GM10847 (cell line): ENCODE data around the gene DOCK8.
A peak's percentile ranks its signal among the peaks of the same experiment; 100 is the strongest.

Source experiments
- POLR2A ChIP-seq: IDR thresholded peaks from 2 replicates; pipeline ENCODE4 v1.6.1; 2011; ENCODE audit not compliant: insufficient read length; ENCODE audit errors: extremely low read depth

Gene DOCK8

DNA sequence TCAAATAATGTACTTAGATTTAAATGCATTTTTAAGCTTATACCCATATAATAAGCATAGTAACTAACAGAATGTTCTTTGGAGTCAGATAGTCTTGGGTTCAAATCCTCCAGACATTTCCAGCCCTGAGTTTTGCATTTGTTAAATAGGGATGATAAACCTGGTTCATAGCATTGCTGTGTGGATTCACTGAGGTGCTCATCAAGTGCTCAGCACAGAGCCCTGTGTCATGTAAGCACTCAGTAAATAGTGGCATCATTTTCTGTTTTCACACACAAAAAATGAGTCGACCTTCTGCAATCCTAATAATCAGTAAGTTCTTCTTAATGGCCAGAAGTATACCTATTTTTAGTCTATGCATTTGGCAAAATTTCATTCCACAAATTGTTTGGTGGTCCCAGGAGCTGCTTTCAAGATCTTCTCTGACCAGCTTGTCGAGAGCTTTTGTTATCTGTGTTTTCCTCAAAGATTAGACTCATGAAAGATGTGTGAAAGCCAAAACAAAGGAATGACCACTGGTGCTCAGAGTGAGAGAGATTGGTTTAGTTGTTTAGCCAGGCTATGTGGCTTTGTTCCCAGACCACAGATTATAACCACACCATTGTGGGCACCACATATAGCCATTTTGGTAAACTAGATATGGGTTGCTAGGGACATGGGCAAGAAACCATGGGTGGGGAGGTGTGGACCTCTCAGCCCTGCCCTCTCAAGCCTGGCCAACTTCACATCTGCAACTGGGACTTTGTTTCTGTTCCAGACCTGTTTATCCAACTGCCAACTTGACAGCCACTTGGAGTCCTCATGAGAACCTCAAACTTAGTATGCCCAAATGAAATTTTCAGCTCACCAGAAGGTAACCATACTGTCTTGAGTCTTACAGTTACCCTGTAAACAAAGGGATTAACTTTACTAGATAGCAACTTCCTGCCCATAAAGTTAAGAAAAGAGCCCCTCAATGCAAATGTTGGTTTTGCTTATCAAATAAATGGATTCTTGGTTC is 45.0 kb downstream of the DOCK8 start:
- no peak for TF ChIP-seq POLR2A

DNA sequence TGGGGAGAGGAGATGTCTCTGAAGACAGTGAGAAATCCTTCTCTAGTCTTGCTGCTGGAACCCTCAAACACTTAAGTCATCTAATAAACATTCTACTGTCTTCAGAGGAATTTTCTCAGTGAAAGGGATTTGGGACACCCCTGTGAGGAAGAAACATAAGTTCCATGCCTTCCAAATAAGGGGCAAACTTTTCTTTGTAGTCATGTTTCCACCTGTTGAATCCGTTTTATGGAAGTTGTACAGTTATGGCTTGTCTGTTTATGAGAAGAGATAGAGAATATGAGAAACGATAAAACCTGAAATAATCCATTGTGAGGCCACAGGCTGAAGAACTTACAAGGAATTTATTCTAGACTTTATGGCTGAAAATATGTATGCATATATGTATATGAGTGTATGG is 49.6 kb downstream of the DOCK8 start:
- no peak for TF ChIP-seq POLR2A

DNA sequence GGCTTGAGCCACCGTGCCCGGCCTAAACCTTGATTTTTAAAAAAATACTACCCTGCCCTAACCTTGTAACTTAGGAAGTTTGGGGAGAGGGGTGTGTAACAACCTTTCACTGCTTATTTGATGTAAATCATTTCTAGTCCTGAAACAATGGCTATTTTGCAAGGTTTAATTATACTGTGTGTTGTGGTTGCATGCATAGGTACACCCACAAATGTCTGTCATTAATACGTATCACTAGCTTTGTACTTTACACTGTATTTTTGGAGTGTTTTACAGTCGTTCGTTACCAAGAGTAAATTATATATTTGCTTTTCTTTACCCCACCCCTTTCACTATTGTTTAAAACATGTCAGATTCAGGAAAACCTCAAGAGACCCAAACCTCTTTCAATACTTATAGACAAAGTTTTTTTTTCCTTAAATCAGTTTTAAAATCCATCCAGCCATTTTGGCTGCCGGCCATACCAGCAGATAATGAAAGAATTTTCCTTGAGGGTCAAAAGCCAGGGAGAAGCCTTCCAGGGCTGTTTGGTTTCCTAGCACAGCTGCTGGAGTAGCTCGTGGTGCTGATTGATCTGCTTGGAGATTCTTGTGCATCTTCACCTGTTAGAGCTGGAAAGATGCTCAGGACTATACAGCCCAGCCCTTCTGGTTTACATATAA is 50.7 kb downstream of the DOCK8 start:
- no peak for TF ChIP-seq POLR2A

DNA sequence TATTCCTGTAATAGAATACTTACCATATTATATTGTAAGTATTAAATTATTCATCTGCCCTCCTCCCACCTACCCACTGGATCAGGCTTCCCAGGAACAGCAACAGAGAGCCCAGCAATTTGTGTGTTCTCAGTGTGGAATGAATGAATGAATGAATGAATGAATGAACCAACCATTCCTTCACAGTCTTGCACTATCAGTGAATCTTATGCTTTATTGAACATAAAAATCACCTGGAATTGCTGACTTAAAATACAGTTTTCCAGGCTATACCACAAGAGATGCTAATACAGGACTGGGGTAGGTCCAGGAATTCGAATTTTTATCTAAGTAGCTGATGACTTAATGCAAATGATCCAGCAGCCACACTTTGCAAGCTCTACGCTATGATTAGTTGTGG is 51.6 kb downstream of the DOCK8 start:
- TF ChIP-seq POLR2A, result no peak

DNA sequence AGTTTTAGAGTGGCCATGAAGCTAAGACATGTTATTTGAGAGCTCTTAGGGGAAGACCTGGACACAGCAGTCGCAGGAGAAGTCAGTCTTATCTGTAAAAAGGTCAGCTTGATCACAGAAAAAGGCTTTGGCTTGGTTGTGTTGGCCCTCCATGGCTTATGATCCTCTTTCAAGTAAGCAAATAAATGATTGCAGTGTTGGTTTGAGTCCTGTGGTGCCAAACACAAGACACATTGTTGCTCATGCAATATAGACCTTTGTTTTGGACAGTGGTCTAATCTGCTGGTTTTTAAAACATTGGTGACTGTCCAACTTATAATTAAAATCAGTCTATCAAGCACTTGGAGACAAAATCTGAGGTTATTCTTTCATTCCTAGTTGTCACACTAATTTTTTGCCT is 54.0 kb downstream of the DOCK8 start:
- TF ChIP-seq POLR2A, result no peak

DNA sequence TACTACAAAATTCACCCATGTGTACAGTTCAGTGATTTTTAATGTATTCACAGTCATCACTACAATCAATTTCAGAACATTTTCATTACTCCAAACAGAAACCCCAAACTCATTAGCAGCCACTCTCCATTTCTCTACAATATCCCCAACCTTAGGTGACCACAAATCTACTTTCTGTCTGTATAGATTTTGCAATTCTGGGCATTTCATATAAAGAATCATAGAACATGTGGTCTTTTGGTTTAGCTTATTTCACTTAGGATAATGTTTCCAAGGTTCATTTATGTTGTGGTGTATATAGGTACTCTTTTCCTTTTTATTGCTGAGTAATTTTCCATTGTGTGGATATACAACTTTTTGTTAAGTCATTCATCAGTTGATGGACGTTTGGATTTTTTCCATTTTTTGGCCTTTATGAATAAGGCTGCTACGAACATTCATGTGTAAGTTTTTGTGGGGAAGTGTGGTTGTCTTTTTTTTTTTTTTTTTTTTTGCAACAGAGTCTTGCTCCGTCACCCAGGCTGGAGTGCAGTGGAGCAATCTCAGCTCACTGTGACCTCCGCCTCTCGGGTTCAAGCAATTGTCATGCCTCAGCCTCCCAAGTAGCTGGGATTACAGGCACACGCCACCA is 54.5 kb downstream of the DOCK8 start:
- no peak for TF ChIP-seq POLR2A

DNA sequence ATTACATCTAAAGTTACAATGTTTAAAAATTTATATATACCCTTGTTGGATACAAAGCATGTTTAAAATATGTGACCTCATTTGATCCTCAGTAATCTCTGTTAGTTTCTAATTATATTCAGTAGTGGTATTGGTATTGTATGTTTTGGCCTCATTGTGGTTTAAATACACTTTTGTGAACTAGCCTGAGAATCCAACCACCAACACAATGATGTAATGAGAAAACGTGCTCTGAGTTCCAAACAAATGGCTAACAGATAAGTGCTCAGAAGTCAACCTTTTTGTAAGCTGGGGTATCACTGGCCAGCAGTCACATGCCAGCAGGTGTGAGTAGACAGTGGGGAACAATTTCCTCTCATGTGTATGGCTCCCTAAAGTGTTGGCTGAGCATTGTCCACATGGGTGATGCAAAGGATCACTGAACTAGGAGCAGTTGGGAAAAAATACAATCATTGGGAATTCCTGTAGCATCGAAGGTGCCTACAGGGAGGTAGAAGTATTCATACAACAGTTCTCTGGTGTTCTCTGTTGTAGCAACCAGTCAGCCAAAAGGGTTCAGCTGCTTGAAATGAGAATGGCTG is 56.1 kb downstream of the DOCK8 start:
- TF ChIP-seq POLR2A, result no peak

DNA sequence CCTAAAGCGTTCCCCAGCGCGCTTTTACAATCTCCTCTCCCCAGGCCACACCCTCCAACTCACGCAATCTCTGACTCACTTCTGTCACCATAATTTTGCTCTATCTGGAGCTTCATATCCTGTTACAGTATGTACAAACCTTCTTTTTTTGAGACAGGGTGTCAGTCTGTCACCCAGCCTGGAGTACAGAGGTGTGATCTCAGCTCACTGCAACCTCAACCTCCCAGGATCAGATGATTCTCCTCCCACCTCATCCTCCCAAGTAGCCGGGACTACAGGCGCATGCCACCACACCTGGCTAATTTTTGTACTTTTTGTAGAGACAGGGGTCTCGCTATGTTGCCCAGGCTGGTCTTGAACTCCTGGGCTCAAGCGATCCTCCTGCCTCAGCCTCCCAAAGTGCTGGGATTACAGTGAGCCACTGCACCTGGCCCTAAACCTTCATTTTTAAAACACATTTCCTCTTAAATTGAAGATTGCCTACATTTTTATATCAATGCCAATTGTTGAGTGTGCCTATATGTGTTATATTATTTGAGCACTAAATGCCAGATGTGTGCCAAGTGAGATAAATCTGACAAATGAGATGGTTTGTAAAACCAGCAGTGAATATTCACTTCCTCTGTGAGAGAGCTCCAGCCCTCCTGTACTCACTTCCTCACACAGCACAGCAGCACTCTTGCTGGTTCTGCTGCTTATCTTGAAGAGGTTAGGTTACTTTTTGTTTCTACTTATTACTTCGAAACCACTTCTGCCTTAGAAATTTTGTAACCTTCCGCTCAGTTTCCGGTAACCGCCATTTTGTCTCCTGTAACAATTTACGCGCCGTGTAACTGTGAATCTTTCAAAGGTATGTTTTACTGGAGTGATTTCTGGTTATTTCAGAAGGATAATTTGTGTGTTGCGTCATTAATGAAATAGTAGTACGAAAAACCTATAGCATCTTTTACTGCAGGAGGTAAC is 57.9 kb downstream of the DOCK8 start:
- TF ChIP-seq POLR2A, result peak; percentile 28

DNA sequence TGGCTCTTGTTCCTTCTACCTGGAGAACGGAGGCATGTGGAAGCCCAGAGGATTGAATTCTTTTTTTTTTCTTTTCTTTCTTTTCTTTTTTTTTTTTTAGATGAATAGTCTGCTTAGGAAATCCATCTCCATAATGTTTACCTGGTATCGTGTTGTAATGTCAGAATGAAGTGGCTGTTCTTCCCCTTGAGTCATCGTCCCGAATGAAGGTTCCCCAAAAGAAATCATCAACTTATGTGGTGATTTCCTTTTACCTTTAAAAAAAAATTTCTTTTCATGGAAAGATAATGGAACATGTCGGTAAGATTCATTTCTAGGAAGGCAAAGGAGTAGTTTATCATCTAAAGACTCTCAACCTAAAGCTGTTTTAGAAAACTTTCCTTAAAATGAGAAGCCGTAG is 59.7 kb downstream of the DOCK8 start:
- TF ChIP-seq POLR2A, result no peak

DNA sequence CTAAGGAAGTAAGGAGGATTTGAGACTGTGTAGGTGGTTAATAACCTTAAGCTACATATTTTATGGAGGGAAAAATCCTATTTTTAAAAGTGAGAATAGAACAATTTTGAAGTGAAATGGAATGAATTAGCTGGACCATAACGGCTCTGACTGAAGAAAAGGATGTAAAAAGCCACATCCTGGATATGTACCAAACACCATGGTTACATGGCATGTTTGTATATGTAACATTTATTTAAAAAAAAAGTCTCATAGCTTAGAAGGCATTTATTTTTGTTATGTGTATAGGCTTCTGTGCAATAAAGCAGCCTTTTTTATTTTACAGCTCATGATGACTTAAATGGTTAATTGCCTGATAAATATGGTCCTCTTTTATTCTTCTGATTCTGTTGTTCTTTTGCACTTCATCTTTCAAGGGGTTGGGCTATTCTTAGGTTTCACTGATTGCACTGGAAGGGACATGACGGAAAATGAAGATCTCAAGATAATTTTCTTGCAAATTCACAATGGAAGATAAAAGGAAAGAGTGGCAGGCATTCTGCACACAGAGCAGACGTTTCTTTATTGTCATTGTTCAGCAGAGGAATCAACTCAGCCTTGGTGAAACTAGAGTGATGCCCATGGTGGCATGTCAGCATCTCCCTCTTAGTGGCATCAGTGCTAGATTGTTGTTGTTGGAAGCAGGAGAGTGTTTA is 63.1 kb downstream of the DOCK8 start:
- TF ChIP-seq POLR2A, result no peak

DNA sequence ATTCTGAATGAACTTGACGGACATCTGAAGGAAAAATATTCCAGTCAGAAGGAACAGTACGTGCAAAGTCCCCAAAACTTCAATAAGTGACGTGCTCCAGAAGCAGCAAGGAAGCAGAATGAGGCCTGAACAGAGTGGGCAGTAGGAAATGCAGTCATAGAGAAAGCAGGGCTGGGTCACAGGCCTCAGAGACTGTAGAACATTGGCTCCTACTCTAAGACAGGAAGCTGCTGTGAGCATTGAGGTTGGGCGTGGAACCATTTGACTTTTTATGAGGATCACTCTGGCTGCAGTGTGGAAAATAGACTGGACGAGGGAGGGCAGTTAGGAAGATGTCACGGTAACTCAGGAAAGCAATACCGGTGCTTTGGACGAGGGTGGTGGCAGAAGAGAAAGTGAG is 64.0 kb downstream of the DOCK8 start:
- TF ChIP-seq POLR2A, result no peak

DNA sequence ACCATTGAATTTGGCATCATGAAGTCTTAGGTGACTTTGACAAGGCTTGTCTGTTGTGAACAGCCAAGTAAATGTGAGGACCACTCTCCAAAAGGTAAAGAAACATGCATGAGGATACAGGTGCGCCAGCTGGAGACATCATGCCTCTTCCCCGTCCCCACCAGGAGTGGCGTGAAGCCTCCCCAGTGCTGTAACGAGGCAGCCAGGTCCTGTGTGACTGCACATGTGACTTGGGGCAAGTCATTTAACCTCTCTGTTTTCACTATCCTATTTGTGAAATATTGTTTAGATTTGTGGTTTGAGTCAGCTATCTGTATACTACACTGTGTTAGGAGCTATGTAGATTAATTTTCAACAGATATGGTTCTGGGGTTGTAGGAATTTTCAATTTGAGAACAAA is 65.0 kb downstream of the DOCK8 start:
- TF ChIP-seq POLR2A, result no peak

DNA sequence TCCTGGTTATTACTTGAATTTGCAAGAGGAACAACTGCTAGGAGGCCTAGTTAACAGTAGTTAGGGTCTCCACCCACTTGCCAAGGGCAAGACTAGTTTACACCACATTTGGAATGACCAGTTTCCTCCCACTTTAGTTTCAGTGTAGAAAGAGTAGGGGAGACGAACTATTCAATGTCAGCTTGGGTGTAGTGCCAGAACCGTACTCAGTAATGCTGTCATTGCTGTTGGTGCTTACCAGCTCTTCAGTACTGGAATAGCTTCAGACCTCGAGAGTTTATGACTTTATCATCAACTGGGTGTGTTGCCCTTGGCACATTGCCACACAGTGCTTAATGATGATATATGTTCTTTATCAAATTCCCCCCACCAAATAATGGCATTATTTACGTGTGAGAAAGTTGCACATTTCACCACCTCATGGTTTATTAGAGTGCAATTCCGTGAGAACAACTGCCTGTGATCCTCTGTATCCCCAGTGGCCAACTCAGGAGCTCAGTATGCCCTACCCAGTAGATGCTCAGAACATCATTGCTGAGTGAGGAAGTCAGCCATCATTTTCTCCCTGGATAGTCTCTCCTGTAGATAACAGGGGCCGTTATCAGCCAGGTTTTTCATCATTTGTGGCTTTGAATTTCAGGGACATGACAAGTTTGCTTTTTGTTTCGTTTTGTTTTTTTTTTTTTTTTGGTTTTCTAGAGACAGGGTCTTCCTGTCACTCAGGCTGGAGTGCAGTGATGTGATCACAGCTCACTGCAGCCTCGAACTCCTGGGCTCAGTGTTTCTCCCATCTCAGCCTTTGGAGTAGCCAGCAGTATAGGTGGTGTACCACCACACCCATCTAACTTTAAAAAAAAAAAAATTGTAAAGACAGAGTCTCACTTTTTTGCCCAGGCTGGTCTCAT is 67.3 kb downstream of the DOCK8 start:
- no peak for TF ChIP-seq POLR2A
